ENCODE data around the gene PPP1R26. TPM values are rescaled to one million over a fixed set of nuclear protein-coding genes. Genes with fewer than 3 reads are reported as not detected.

The PPP1R26 gene
- total RNA-seq, 2 experiments from 2014 or later, result 2.9 to 4.7 TPM

- ChIA-PET CTCF (no interaction called here), POLR2A (interaction anchor here (1.3 kb wide), 1 partner anchor 15 kb away, joined by 4 read pairs; the partner anchor contains the start of gene MRPS2)
- Mint-ChIP-seq H3K4me1 (no peaks in the 10 kb centered on the region), H3K4me3 (no peak overlapping the region), H3K27me3 (peaks cover 24% of the 10 kb centered on the region), H3K36me3 (ENCODE audit: low read depth) (no peaks in the 10 kb centered on the region), H3K9me3 (no peaks in the 10 kb centered on the region), H3K27ac (no peak overlapping the region)
- no peak for DNase-seq
Measured at GRCh38 chr9:135485385-135485784, 5.8 kb downstream of the PPP1R26 start.

- H3K9me3 Mint-ChIP-seq, result no peaks in the 10 kb centered on the region
- CTCF ChIA-PET, result interaction anchor here (1.1 kb wide), 1 partner anchor 18 kb away, joined by 3 read pairs; no protein-coding TSS in a partner anchor
- H3K27ac Mint-ChIP-seq, result no peak overlapping the region
- no peak overlapping the region for H3K4me3 Mint-ChIP-seq
- no peaks in the 10 kb centered on the region for H3K4me1 Mint-ChIP-seq
- DNase-seq, result no peak
- no peaks in the 10 kb centered on the region for H3K36me3 Mint-ChIP-seq (ENCODE audit: low read depth)
- POLR2A ChIA-PET, result interaction anchor here (1.3 kb wide), 1 partner anchor 14 kb away, joined by 4 read pairs; the partner anchor contains the start of gene MRPS2
- peaks cover 20% of the 10 kb centered on the region for H3K27me3 Mint-ChIP-seq
Measured at GRCh38 chr9:135485832-135486231, 6.2 kb downstream of the PPP1R26 start.

GRCh38 chr9:135486267-135487065, 6.9 kb downstream of the PPP1R26 start:
- no peaks in the 10 kb centered on the region for H3K9me3 Mint-ChIP-seq
- no peaks in the 10 kb centered on the region for H3K4me1 Mint-ChIP-seq
- CTCF ChIA-PET, result interaction anchor here (1.1 kb wide), 1 partner anchor 17 kb away, joined by 3 read pairs; no protein-coding TSS in a partner anchor
- no peak overlapping the region for H3K4me3 Mint-ChIP-seq
- no peaks in the 10 kb centered on the region for H3K36me3 Mint-ChIP-seq (ENCODE audit: low read depth)
- DNase-seq, result no peak
- no peak overlapping the region for H3K27ac Mint-ChIP-seq
- POLR2A ChIA-PET, result interaction anchor here (1.3 kb wide), 1 partner anchor 13 kb away, joined by 4 read pairs; the partner anchor contains the start of gene MRPS2
- peaks cover 16% of the 10 kb centered on the region for H3K27me3 Mint-ChIP-seq

- ChIA-PET CTCF (no interaction called here), POLR2A (no interaction called here)
- Mint-ChIP-seq H3K9me3 (no peaks in the 10 kb centered on the region), H3K4me1 (no peaks in the 10 kb centered on the region), H3K27me3 (peaks cover 9% of the 10 kb centered on the region), H3K4me3 (no peak overlapping the region), H3K36me3 (ENCODE audit: low read depth) (no peaks in the 10 kb centered on the region), H3K27ac (no peak overlapping the region)
- DNase-seq, result no peak
Measured at GRCh38 chr9:135487281-135488012, 7.9 kb downstream of the PPP1R26 start.

- CTCF ChIA-PET, result no interaction called here
- Mint-ChIP-seq H3K4me1 (no peaks in the 10 kb centered on the region), H3K4me3 (no peak overlapping the region), H3K27ac (no peak overlapping the region), H3K9me3 (no peaks in the 10 kb centered on the region), H3K36me3 (ENCODE audit: low read depth) (no peaks in the 10 kb centered on the region), H3K27me3 (peaks cover 6% of the 10 kb centered on the region)
- POLR2A ChIA-PET, result no interaction called here
- DNase-seq, result no peak
Measured at GRCh38 chr9:135488013-135488330, 8.4 kb downstream of the PPP1R26 start.

GRCh38 chr9:135488527-135488926, 8.9 kb downstream of the PPP1R26 start:
- H3K36me3 Mint-ChIP-seq (ENCODE audit: low read depth), result no peaks in the 10 kb centered on the region
- H3K9me3 Mint-ChIP-seq, result no peaks in the 10 kb centered on the region
- H3K27ac Mint-ChIP-seq, result no peak overlapping the region
- H3K27me3 Mint-ChIP-seq, result peaks cover 6% of the 10 kb centered on the region
- H3K4me1 Mint-ChIP-seq, result no peaks in the 10 kb centered on the region
- CTCF ChIA-PET, result no interaction called here
- no peak overlapping the region for H3K4me3 Mint-ChIP-seq
- POLR2A ChIA-PET, result no interaction called here
- no peak for DNase-seq

GRCh38 chr9:135489188-135489906, 9.8 kb downstream of the PPP1R26 start:
- Mint-ChIP-seq H3K4me1 (no peaks in the 10 kb centered on the region), H3K4me3 (no peak overlapping the region), H3K27me3 (peaks cover 4% of the 10 kb centered on the region), H3K36me3 (ENCODE audit: low read depth) (no peaks in the 10 kb centered on the region), H3K9me3 (no peaks in the 10 kb centered on the region), H3K27ac (no peak overlapping the region)
- POLR2A ChIA-PET, result no interaction called here
- DNase-seq, result no peak
- CTCF ChIA-PET, result interaction anchor here (0.6 kb wide), 1 partner anchor 8 kb away, joined by 4 read pairs; no protein-coding TSS in a partner anchor

GRCh38 chr9:135490166-135490870, 10.7 kb downstream of the PPP1R26 start:
- Mint-ChIP-seq H3K9me3 (no peaks in the 10 kb centered on the region), H3K4me3 (no peak overlapping the region), H3K27me3 (peaks cover 11% of the 10 kb centered on the region), H3K27ac (no peak overlapping the region), H3K4me1 (no peaks in the 10 kb centered on the region), H3K36me3 (ENCODE audit: low read depth) (no peaks in the 10 kb centered on the region)
- POLR2A ChIA-PET, result no interaction called here
- DNase-seq, result no peak
- CTCF ChIA-PET, result interaction anchor here (0.6 kb wide), 2 partner anchors 9 to 10 kb away, joined by 3 to 4 read pairs; no protein-coding TSS in a partner anchor

GRCh38 chr9:135490980-135491464, 11.4 kb downstream of the PPP1R26 start:
- CTCF ChIA-PET, result interaction anchor here (0.6 to 1.0 kb wide), 2 partner anchors 11 to 14 kb away, joined by 3 read pairs; no protein-coding TSS in a partner anchor
- Mint-ChIP-seq H3K27me3 (peaks cover 12% of the 10 kb centered on the region), H3K27ac (no peak overlapping the region)

GRCh38 chr9:135491764-135492163, 12.2 kb downstream of the PPP1R26 start:
- no peak overlapping the region for H3K4me3 Mint-ChIP-seq
- H3K4me1 Mint-ChIP-seq, result no peaks in the 10 kb centered on the region
- no peak for DNase-seq
- no peak overlapping the region for H3K27ac Mint-ChIP-seq
- POLR2A ChIA-PET, result no interaction called here
- CTCF ChIA-PET, result interaction anchor here (1.0 kb wide), 1 partner anchor 13 kb away, joined by 3 read pairs; no protein-coding TSS in a partner anchor
- H3K27me3 Mint-ChIP-seq, result peaks cover 12% of the 10 kb centered on the region
- H3K9me3 Mint-ChIP-seq, result no peaks in the 10 kb centered on the region
- no peaks in the 10 kb centered on the region for H3K36me3 Mint-ChIP-seq (ENCODE audit: low read depth)

More at GRCh38 chr9:135490980-135491464, 11.4 kb downstream of the PPP1R26 start:
- Mint-ChIP-seq H3K4me3 (no peak overlapping the region), H3K36me3 (ENCODE audit: low read depth) (no peaks in the 10 kb centered on the region), H3K9me3 (no peaks in the 10 kb centered on the region), H3K4me1 (no peaks in the 10 kb centered on the region)
- POLR2A ChIA-PET, result no interaction called here
- DNase-seq, result no peak

GRCh38 chr9:135492886-135493669, 13.5 kb downstream of the PPP1R26 start:
- H3K9me3 Mint-ChIP-seq, result no peaks in the 10 kb centered on the region
- DNase-seq, result no peak
- no peak overlapping the region for H3K4me3 Mint-ChIP-seq
- H3K27me3 Mint-ChIP-seq, result peaks cover 17% of the 10 kb centered on the region
- ChIA-PET POLR2A (no interaction called here), CTCF (interaction anchor here (1.4 kb wide), 1 partner anchor 11 kb away, joined by 3 read pairs; no protein-coding TSS in a partner anchor)
- no peaks in the 10 kb centered on the region for H3K36me3 Mint-ChIP-seq (ENCODE audit: low read depth)
- H3K27ac Mint-ChIP-seq, result no peak overlapping the region
- H3K4me1 Mint-ChIP-seq, result no peaks in the 10 kb centered on the region

All from activated CD4-positive, alpha-beta memory T cell treated with anti-CD3 and anti-CD28 coated beads, Interleukin-2, amount 10 ng/mL, durations not matched to agents 7 days and 5 days (primary cell).